GM08714 (cell line): ENCODE measurements around the gene FOXRED2.
"Not testable (repeated sequence)": the region's sequence is repeated elsewhere in the genome, so short reads cannot be mapped to it uniquely, and the experiment has no call there.

Source experiments
- H3K4me3 ChIP-seq: fragments of 200-500 bp; sonication (Bioruptor generic); 2 replicates; pipeline ENCODE4 v1.5.1; 2014; ENCODE audit warnings: mild to moderate bottlenecking, low read length, inconsistent platforms
- ZNF274 ChIP-seq: IDR thresholded peaks from 2 replicates; pipeline ENCODE4 v1.6.1; 2012; ENCODE audit warnings: mild to moderate bottlenecking, low read depth, low read length

FOXRED2 gene

GRCh38 chr22:36506637-36507517 is at the start of gene FOXRED2:
Gene FOXRED2, minus strand, starts transcription at chr22:36507040. Its CDS starts 618 bp downstream, at chr22:36506422.
- no peak for TF ChIP-seq ZNF274
- peak within 1 kb of the TSS; percentile 45 for H3K4me3 ChIP-seq

- no peak overlapping the region for H3K4me3 ChIP-seq
- TF ChIP-seq ZNF274: no peak
Observed at GRCh38 chr22:36554098-36554497, 47.3 kb upstream of the FOXRED2 start.

- no peak overlapping the region for H3K4me3 ChIP-seq
- no peak for TF ChIP-seq ZNF274
Observed at GRCh38 chr22:36552289-36552688, 45.4 kb upstream of the FOXRED2 start.

- no peak for TF ChIP-seq ZNF274
- H3K4me3 ChIP-seq: no peak overlapping the region
Observed at GRCh38 chr22:36550701-36551495, 44.1 kb upstream of the FOXRED2 start.

GRCh38 chr22:36549033-36549432 is 42.2 kb upstream of the FOXRED2 start:
- TF ChIP-seq ZNF274: no peak
- H3K4me3 ChIP-seq: no peak overlapping the region

DNA sequence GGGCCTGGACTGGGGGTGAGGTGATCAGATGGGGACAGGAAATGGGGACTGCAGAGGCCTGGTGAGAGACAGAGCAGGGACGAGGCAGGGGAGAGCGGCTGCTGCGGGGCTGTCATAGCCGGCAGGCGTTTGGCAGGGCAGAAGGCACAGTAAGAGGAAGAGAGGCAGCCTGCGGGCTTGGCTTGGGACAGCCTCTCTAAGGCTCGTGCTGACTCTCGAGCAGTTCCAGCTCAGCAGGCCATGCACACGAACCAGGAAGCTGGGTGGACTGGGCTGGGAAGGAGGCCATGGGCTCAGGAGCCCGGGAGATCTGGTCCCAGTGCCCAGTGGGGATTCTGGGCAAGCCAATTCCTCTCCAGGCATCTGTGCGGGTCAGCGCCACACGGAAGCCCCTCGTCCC is 41.8 kb upstream of the FOXRED2 start:
- no peak overlapping the region for H3K4me3 ChIP-seq
- TF ChIP-seq ZNF274: no peak

DNA sequence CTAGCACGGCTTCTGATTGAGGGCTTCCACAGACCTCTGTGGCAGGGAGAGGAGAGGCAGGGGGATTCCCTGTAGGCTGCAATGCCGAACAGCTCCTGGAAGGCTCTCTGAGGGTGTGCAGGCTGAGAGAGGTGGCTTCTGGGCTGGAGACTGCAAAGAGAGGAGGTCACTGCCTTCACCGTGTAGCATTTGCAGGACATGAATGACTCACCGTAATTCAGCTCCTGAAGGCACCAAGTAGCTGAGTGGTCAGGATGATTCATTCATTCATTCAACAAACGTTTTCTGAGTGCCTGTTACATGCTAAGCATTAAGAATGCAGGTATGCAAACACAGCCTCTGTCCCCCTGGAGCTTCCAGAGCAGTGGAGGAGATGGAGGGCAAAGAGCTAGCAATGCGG is 40.1 kb upstream of the FOXRED2 start:
- TF ChIP-seq ZNF274: no peak

DNA sequence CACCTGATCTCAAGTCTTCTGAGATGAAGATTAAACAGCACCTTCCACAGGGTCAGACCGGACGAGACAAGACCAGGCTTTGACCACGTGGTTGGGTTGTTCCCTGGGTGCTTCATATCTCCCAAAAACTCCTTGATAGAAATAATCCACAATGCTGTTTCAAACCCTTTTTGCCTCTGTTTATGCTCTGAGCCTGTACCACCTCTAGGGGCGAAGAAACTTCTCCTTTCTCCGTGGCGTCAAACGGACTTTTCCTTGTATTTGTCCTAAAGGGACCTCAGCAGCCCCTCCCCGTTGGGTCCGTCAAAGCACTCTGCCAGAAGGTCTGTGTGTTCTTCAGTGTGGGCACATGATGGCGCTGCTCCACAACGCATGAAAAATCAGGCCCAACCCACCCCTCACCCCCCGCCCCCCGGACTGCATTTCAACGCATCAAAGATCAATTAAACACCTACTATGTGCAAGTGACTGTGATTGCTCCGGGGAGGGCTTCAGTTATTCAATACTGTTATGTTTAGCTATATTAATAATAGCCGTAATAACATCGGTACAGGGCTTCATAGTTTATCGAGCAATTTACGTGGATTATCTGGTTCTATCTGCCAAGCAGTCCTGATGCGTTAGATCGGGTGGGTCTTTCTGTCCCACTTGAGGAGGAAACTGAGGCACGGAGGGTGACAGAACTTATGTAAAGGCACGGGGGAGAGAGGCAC is 39.4 kb upstream of the FOXRED2 start:
- TF ChIP-seq ZNF274: no peak
- H3K4me3 ChIP-seq: no peak overlapping the region

More for the DNA sequence above, 40.1 kb upstream of the FOXRED2 start:
- H3K4me3 ChIP-seq: no peak overlapping the region

GRCh38 chr22:36544107-36544620 is 37.3 kb upstream of the FOXRED2 start:
- no peak for TF ChIP-seq ZNF274
- no peak overlapping the region for H3K4me3 ChIP-seq

DNA sequence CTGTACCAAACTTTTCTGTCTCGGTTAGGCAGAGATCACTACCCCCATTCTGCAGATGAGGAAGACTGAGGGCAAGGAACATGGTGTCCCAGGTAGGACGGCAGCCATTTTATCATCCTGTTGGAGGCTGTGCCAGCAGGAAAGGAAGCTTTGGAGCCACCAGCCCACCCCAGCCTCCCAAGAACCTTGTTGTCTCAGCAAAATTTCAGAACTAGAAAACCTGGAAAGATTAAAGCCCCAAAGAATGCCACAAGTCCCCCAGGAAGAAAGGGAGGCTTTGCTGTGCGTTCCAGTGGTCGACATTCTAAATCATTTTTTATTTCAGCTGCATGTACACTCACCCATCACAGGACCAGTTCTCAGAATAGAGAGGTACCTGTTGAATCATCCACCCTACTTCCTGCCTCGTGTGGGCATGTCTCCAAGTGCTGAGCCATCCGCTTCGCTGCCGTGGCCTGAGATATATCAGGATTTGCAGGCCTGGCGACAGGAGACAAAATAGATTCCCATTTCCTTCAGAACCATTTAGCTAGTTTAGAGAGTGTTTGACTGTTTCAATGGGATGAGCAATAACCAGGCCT is 35.1 kb upstream of the FOXRED2 start:
- no peak for TF ChIP-seq ZNF274
- H3K4me3 ChIP-seq: no peak overlapping the region

DNA sequence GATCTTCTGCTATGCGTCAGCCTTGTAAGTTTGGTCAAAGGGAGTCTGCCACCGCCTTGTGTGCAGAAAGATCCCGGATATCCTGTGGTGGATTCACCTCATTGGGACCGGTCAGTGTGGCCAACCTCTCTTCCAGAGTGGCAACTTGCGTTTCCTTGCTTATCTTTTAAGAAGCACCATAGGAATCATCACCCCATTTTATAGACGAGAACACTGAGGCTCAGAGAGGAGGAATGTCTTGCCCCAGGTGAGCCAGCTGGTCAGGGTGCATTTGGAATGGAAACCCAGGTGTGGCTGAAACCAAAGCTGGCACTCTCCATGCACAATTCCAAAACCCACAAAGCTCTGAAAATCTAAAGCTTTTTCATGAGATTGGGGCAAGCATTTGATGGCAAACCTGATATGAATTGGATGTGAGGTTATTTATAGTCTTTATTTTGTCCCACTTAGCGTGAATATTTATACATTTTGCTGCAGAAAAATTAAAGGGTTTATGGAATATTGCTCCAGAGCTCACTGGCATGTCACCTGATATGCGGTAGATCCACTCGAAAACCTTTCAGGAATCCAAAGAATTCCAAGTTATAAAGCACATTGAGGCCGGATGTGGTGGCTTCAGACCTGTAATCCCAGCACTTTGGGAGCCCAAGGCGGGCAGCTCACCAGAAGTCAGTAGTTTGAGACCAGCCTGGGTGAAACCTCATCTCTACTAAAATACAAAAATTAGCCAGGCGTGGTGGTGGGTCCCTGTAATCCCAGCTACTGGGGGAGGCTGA is 34.2 kb upstream of the FOXRED2 start:
- no peak overlapping the region for H3K4me3 ChIP-seq
- no peak for TF ChIP-seq ZNF274

DNA sequence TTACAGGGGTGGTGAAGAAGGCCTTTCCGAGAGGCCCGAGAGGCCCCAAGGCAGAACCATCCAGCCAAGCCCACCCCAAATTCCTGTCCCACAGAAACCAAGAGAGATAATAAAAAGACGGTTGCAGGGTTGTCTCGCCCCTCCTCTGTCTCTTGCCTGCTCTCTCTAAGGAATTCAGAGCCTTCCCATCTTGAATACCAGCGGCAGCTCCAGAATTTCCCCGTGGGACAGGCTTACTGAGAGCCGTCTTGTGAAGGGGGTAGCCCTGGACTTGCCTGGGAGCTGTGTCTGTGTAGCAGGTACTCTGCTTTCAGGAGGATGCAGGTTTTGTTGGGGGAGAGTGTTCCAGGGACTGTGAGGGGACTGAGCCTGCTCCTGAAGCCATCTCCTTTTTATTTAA is 31.7 kb upstream of the FOXRED2 start:
- H3K4me3 ChIP-seq: no peak overlapping the region
- TF ChIP-seq ZNF274: no peak

- H3K4me3 ChIP-seq: no peak overlapping the region
- no peak for TF ChIP-seq ZNF274
Observed at GRCh38 chr22:36536717-36537116, 29.9 kb upstream of the FOXRED2 start.

DNA sequence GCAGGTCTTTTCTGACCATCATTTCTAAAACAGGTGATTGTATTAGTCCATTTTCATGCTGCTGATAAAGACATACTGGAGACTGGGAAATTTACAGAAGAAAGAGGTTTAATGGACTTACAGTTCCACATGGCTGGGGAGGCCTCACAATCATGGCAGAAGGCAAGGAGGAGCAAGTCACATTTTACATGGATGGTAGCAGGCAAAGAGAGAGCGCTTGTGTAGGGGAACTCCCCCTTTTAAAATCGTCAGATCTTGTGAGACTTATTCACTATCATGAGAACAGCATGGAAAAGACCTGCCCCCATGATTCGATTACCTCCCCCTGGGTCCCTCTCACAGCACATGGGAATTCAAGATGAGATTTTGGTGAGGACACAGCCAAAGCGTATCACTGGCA is 26.5 kb upstream of the FOXRED2 start:
- H3K4me3 ChIP-seq: not testable (repeated sequence)
